AG04449 (cell line): Measurements from ENCODE around the gene AXIN1.

Experiments used
- CTCF ChIA-PET: fragments of 350-600 bp; formaldehyde crosslinking; extraction: SDS; loops from one replicate; lab custom pipeline; 2021; ENCODE audit warnings: antibody characterized with exemption; lab: Yijun Ruan, JAX
- POLR2A ChIA-PET: fragments of 400-600, 350-600 bp; formaldehyde crosslinking; extraction: SDS; loops from one replicate; lab custom pipeline; 2020; ENCODE audit warnings: antibody characterized with exemption, inconsistent platforms; lab: Yijun Ruan, JAX
- DNase-seq: peaks from one replicate; pipeline ENCODE4 v3.0.0-alpha.2; 2010; ENCODE audit warnings: low read depth, low spot score
- H3K4me3 ChIP-seq: 2 replicates; pipeline ENCODE4 v1.5.1; 2011; ENCODE audit warnings: low read depth, mild to moderate bottlenecking, control low read depth, low read length
- CTCF ChIP-seq: IDR thresholded peaks from one replicate; pipeline ENCODE4 v1.5.1; 2011; ENCODE audit warnings: mild to moderate bottlenecking, moderate library complexity, low read length, control low read depth, inconsistent platforms; ENCODE audit not compliant: insufficient read depth; ENCODE audit errors: missing control alignments

The AXIN1 gene

GRCh38 chr16:398561-399339, 46.2 kb upstream of the AXIN1 start:
- H3K4me3 ChIP-seq = no peak overlapping the region; the same call in 1 of the 2 replicates
- DNase-seq = no peak
- CTCF ChIA-PET = no interaction called here
- POLR2A ChIA-PET = no interaction called here
- no peak for TF ChIP-seq CTCF

DNA sequence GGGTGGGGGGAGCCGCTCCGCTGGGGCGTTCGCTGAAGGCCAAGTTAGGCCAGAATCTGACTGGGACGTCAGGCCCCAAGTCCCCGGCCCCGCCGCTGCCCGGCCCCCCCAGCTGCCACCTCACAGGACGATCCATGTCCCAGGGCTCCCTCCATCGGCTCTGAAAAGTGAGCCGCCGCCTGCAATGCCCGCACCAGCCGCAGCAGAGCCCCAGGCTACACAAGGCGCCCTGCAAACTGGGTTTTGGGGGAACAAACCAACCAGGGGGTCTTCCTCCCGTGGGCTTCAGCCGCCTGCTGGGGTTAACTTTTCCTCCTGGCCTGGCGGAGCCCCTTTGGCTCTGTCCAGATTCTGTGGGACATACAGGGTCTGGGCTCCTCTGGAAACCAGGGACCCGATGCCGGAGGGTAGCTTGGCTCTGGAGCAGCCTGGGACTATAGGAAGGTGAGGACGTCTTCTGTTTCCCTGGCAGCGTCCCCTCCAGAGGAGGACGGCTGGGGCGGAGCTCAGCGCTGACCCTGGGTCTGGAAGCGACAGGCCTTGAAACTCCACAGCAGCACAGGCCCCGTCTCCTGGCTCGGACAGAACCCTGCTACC, 45.3 kb upstream of the AXIN1 start:
- no peak for DNase-seq
- peak; percentile 51 for TF ChIP-seq CTCF
- ChIA-PET CTCF (no interaction called here), POLR2A (no interaction called here)
- H3K4me3 ChIP-seq = peak overlapping the region; percentile 40

GRCh38 chr16:397135-397661, 44.7 kb upstream of the AXIN1 start, which contains the start of gene NME4:
TSS of gene NME4 (plus strand) at chr16:397199. CDS start at chr16:397223, 24 bp downstream.
- ChIA-PET POLR2A (no interaction called here), CTCF (no interaction called here)
- TF ChIP-seq CTCF = no peak

GRCh38 chr16:396605-397004, 44.1 kb upstream of the AXIN1 start:
- TF ChIP-seq CTCF = no peak
- CTCF ChIA-PET = no interaction called here
- peak overlapping the region; percentile 69 for H3K4me3 ChIP-seq
- DNase-seq = no peak
- POLR2A ChIA-PET = interaction anchor here (0.5 kb wide), 1 partner anchor 28 kb away, joined by 3 read pairs; no protein-coding TSS in a partner anchor

More at GRCh38 chr16:397135-397661, 44.7 kb upstream of the AXIN1 start, which contains the start of gene NME4:
- H3K4me3 ChIP-seq = peak within 1 kb of the TSS; percentile 69
- DNase-seq = no peak

GRCh38 chr16:396199-396598, 43.7 kb upstream of the AXIN1 start:
- peak overlapping the region; percentile 69 for H3K4me3 ChIP-seq
- no peak for DNase-seq
- CTCF ChIA-PET = no interaction called here
- no peak for TF ChIP-seq CTCF
- POLR2A ChIA-PET = interaction anchor here (0.5 kb wide), 1 partner anchor 28 kb away, joined by 3 read pairs; no protein-coding TSS in a partner anchor
